GM19240 (cell line): Measurements from ENCODE around the gene IRF2BP1.
A peak's percentile ranks its signal among the peaks of the same experiment; 100 is the strongest.

Source experiments
- DNase-seq: peaks from one replicate; pipeline ENCODE4 v3.0.0; 2011; ENCODE audit warnings: low spot score; ENCODE audit not compliant: insufficient read length

Gene IRF2BP1, protein sequence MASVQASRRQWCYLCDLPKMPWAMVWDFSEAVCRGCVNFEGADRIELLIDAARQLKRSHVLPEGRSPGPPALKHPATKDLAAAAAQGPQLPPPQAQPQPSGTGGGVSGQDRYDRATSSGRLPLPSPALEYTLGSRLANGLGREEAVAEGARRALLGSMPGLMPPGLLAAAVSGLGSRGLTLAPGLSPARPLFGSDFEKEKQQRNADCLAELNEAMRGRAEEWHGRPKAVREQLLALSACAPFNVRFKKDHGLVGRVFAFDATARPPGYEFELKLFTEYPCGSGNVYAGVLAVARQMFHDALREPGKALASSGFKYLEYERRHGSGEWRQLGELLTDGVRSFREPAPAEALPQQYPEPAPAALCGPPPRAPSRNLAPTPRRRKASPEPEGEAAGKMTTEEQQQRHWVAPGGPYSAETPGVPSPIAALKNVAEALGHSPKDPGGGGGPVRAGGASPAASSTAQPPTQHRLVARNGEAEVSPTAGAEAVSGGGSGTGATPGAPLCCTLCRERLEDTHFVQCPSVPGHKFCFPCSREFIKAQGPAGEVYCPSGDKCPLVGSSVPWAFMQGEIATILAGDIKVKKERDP

DNA sequence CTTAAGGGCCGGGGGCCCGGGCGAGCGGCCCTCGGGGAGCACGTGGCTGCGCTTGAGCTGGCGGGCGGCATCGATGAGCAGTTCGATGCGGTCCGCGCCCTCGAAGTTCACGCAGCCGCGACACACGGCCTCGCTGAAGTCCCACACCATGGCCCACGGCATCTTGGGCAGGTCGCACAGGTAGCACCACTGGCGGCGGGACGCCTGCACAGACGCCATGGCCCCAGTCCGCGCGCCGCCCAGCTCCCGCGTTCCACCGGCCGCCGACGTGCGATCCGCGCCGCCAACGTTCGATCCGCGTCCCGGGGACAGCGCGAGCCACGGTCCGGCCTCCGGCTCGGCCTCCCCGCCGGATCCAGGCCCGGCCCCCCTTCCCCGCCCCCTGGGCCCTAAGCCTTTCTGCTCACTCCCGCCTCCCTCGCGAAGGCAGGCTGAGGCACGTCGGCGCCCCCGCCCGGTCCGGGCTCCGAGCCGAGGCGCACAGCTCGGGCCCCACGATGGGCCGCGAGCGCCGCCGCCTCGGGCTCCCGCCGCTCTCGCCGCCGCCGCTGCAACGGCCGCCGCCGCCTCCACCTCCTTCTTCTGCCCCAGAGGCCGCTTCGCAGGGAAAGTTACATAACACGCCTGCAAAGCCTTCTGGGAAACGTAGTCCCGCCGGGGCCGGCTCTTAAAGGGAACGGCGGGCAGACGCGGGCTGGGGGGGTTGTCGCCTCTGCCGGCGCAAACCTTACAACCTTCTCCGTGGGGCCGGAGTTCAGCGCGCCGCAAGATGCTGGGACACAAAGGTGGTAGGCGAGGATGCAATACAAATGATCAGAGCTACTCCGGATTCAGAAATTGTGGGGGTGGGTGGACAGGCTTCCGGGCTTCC is at the start of gene IRF2BP1:
Gene IRF2BP1 (minus strand): TSS at position 586 of the 871 bp plus-strand sequence. CDS start 367 bp downstream, at position 219.
- peak; percentile 88 for DNase-seq

DNA sequence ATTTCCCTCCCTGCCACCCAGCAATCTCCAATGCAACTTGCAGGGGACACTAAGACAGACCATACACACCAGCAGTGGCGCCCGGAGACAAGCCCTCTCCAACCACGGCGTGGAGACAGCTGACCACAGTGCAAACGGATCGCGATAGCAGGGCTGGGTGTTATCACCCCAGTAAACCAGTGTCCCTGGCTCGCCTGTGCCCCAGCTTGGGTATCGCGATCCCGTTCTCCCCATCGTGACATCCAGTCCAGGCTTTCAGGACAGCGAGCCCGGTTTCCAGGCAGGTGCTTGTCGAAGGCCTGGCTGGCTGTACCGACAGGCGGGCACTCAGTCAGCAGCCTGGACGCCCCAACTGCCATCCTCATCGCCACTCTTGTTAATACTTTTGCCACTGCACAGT is 49.3 kb upstream of the IRF2BP1 start:
- DNase-seq = no peak

DNA sequence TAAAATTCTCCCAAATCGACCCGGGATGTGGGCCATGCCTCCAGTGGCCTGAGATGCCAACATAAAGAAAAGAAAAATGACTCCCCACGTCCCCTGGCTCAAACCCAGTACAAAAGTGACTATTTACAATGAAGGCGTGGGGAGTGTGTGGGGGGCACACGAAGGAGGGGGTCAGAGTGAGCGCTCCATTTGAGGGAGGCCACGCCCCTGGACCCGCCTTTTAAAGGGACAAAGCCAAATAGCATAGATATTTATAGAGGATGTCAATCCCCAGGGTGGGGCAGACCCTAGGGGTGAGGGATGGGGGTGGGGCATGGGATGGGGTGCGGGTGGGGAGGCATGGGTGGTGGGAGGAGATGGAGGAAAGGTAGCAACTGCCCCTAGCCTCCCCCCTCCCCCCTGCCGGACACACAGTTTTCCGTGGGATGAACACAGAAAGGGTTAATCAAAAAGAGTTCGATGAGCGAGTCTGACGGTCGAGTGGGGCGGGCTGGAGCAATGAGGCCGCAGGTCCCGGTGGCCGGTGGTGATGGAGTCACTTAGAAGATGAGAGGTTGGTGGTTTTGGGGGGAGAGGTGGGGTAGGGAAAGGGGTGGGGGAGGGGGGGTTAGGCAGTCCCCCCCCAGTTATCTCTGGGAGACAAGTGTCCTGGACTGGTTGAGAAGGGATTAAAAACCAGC is 48.8 kb upstream of the IRF2BP1 start:
- DNase-seq = no peak

- no peak for DNase-seq
These were observed 47.8 kb upstream of the IRF2BP1 start for GRCh38 chr19:45933759-45934158.

- no peak for DNase-seq
These were observed 45.1 kb upstream of the IRF2BP1 start for GRCh38 chr19:45931055-45931454.

DNA sequence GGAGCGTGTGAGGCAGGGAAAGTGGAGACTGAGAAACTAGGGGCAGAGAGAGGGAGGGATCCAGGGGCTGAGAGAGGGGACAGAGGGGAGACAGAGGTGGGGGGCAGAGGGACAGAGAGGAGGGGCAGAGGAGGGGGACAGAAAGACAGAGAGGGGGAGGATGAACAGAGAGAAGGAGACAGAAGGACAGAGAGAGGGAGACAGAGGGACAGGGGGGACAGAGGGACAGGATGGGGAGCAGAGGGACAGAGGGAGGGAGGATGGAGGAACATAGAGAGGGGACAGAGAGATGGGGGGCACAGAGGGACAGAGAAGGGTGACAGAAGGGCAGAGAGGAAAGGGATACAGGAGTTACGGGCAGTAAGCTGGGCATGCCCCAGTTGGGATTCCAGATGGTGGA is 43.3 kb upstream of the IRF2BP1 start:
- no peak for DNase-seq

- DNase-seq = peak; percentile 99
These were observed 41.8 kb upstream of the IRF2BP1 start for GRCh38 chr19:45927565-45928261.

- DNase-seq = no peak
These were observed 39.0 kb upstream of the IRF2BP1 start for GRCh38 chr19:45924891-45925447.

- DNase-seq = no peak
These were observed 36.3 kb upstream of the IRF2BP1 start for GRCh38 chr19:45922281-45922680.

GRCh38 chr19:45920458-45920857 is 34.5 kb upstream of the IRF2BP1 start:
- DNase-seq = no peak

DNA sequence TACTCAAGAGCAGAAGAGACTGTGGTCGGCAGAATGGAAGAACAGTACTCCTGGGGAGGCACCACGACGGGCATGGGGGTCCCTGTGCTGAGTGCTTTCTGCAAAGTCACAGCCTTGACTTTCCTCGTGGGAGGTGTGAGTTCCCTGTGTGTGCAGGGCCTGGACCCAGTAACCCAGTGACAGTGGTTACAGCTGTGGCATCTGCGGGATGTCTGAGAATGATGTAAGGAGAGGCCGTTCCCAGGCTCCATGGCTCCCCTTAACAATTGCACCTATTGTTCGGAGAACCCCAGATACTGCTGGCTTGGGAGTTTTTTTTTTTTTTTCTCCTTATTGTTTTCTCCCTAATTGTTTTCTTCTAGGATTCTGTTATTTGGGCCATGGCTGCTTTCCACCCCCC is 33.7 kb upstream of the IRF2BP1 start:
- no peak for DNase-seq

- no peak for DNase-seq
These were observed 32.8 kb upstream of the IRF2BP1 start for GRCh38 chr19:45918721-45919120.

GRCh38 chr19:45917421-45918091 is 31.6 kb upstream of the IRF2BP1 start:
- DNase-seq = no peak

DNA sequence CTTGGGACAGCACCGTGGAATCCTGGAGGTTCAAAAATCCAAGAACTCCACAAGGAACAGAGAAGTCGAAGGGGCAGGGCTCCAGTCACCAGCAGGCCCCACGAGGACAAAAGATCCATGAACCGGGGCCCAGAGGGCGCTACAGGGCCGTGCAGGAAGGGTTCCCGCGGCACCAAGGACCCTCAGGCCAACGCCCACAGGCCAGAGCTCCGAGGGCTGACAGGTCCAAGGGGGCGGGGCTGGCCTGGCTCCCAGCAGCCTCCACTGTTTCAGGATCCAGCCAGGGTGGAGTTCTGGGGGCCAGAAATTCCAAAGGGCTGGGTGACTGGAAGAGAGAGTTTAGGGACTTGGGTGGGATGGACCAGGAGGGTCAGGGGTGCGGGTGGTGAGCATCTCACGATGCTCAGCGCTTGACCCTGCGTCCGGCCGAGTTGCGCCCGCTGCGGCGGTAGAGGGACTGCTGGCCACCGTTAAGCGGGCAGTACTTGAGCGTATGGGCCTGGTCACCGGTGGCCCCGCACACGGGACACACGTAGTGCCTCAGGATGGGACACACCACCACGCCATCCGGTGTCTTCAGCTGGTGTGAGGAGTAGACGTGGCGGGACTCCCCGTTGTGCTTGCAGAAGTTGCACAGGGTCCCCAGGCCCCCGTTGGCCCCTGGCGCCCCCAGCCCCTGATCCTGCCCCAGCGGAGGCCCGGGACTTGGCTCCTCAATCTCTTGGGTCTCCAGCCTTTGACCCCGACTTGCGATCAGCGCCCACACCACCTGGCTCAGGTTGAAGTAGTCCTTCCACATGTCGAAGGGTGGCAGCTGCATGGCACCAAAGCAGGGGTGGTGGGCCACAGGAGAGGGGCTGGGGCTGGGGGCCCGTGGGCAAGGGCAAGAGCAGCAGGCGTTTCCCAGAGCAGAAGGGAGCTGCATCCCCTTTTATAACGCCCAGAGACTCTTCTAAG is 28.2 kb upstream of the IRF2BP1 start, which contains the start of gene NANOS2:
Gene NANOS2 (minus strand): TSS at position 905 of the 957 bp plus-strand sequence. CDS start 85 bp downstream, at position 820.
- DNase-seq = no peak

DNA sequence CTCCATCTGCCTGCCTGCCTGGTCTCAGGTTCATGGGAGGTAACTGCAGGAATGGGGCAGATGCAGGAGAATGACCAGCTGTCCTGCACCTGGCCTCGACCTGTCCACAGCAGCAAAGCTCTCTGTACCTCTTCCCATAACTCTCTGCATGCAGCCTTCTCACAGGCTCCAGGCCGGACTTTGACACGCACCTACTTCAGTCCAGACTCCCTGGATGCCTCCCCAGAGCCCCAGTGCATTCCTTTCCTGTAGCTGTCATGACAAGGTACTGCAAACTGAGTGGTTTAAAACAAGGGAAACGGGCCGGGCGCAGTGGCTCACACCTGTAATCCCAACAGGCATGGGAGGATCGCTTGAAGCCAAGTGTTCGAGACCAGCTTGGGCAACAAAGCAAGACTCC is 25.4 kb upstream of the IRF2BP1 start:
- DNase-seq = no peak

DNA sequence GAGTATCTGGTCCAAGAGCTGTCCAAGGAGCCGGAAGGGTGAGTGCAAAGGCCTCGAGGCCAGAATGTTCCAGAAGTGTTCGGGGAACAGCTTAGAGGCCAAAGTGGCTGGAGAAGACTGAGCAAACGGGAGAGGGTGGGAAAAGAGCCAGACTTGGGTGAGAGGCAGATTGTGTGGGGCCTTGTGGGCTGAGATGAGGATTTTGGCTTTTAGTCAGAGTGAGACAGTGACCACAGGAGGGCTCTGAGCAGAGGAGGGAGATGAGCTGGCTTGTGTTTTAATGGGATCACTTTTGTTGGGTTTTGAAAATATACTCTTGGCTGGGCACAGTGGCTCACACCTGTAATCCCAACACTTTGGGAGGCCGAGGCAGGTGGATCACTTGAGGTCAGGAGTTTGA is 23.0 kb upstream of the IRF2BP1 start:
- DNase-seq = no peak

DNA sequence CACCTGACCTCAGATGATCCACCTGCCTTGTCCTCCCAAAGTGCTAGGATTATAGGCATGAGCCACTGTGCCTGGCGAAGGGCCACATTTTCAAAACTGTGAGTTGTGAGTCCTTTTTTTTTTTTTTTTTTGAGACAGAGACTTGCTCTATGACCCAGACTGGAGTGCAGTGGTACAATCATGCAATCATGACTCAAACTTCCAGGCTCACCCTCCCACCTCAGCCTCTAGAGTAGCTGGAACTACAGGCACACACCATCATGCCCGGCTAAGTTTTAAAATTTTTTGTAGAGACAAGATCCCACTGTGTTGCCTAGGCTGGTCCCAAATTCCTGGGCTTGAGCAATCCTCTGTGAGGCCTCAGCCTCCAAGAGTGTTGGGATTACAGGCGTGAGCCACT is 20.3 kb upstream of the IRF2BP1 start:
- DNase-seq = no peak

DNA sequence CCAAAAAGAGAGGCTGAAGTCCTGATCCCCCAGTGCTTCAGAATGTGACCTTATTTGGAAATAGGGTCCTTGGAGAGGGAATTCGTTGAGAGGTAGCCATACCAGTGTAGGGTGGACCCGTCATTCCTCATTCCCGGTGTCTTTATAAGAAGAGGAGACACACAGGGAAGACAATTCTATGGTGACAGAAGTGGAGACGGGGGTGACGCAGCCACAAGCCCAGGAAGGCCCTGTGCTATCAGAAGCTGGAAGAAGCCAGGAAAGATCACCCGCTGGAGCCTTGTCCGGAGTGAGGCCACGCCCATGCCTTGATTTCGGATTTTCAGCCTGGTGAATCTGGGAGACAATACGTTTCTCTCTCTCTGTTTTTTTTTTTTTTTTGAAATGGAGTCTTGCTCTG is 19.1 kb upstream of the IRF2BP1 start:
- DNase-seq = no peak
